WTC11 (cell line): ENCODE measurements around the gene PHC2. TPM values are rescaled to one million over a fixed set of nuclear protein-coding genes. Genes with fewer than 3 reads are reported as not detected.

Source experiments
- ATAC-seq: fragments of 200-7000 bp; cut with Tn5 transposase; 2 replicates; pipeline ENCODE4 v1.10.0; 2021; ENCODE audit warnings: mild to moderate bottlenecking, moderate library complexity
- CTCF ChIA-PET: fragments of 300-600 bp; sonication (Branson Sonifier 250); formaldehyde crosslinking; loops from one replicate; lab custom pipeline; 2021; ENCODE audit warnings: antibody characterized with exemption; lab: Charles Lee
- POLR2A ChIA-PET: fragments of 350-600 bp; sonication (Branson Sonifier 250); formaldehyde crosslinking; loops from one replicate; lab custom pipeline; 2021; ENCODE audit warnings: antibody characterized with exemption; lab: Charles Lee
- DNase-seq: peaks from one replicate; pipeline ENCODE4 v3.0.0; 2021; ENCODE audit warnings: low spot score
- H3K27ac Mint-ChIP-seq: 2 replicates; pipeline ENCODE4 v1.8.0; 2021; ENCODE audit warnings: mixed read lengths
- H3K27me3 Mint-ChIP-seq: 2 replicates; pipeline ENCODE4 v1.8.0; 2021; ENCODE audit warnings: low read depth, mild to moderate bottlenecking, moderate library complexity, mixed read lengths
- H3K36me3 Mint-ChIP-seq: 2 replicates; pipeline ENCODE4 v1.8.0; 2021; ENCODE audit warnings: mixed read lengths
- H3K4me1 Mint-ChIP-seq: 2 replicates; pipeline ENCODE4 v1.8.0; 2022; ENCODE audit warnings: mixed read lengths
- H3K4me3 Mint-ChIP-seq: 2 replicates; pipeline ENCODE4 v1.8.0; 2021; ENCODE audit warnings: mild to moderate bottlenecking, moderate library complexity, mixed read lengths
- H3K9me3 Mint-ChIP-seq: 2 replicates; pipeline ENCODE4 v1.8.0; 2021; ENCODE audit warnings: mixed read lengths
- NR1H2 ChIP-seq: sonication (generic); formaldehyde crosslinking; IDR thresholded peaks from 2 replicates; pipeline ENCODE4 v1.9.0; 2021; ENCODE audit warnings: mild to moderate bottlenecking, moderate library complexity, missing genetic modification reagents
- OVOL2 ChIP-seq: fragments of 250-450 bp; sonication (Bioruptor Pico); IDR thresholded peaks from 2 replicates; pipeline ENCODE4 v1.9.0; 2021; ENCODE audit warnings: mild to moderate bottlenecking, borderline replicate concordance
- ZNF423 ChIP-seq: fragments of 250-450 bp; sonication (Bioruptor Pico); IDR thresholded peaks from 2 replicates; pipeline ENCODE4 v2.1.2; 2022; ENCODE audit warnings: mild to moderate bottlenecking, moderate library complexity
- ZNF671 ChIP-seq: fragments of 250-450 bp; sonication (Bioruptor Pico); IDR thresholded peaks from 2 replicates; pipeline ENCODE4 v1.8.0; 2021; ENCODE audit warnings: mild to moderate bottlenecking
- total RNA-seq: library from RNA; stranded (reverse); gene quantifications from 3 replicates; pipeline ENCODE4 v1.2.3, GENCODE V29; 2021
- TF ChIP-seq, protein P1 (sequence below): sonication (generic); formaldehyde crosslinking; IDR thresholded peaks from 2 replicates; pipeline ENCODE4 v1.8.0; 2023; ENCODE audit warnings: missing genetic modification reagents, mild to moderate bottlenecking, borderline replicate concordance
- TF ChIP-seq, protein P2 (sequence below): sonication (generic); formaldehyde crosslinking; IDR thresholded peaks from 2 replicates; pipeline ENCODE4 v1.8.1; 2023; ENCODE audit warnings: mild to moderate bottlenecking, missing genetic modification reagents, moderate library complexity
- TF ChIP-seq, protein P3 (sequence below): sonication (generic); formaldehyde crosslinking; conservative IDR thresholded peaks from 2 replicates; pipeline ENCODE4 v1.8.1; 2023; ENCODE audit warnings: mild to moderate bottlenecking, low read depth, missing genetic modification reagents, moderate library complexity
- TF ChIP-seq, protein P4 (sequence below): fragments of 200-600 bp; IDR thresholded peaks from 2 replicates; pipeline ENCODE4 v1.8.0; 2022; ENCODE audit warnings: antibody characterized with exemption
- TF ChIP-seq, protein P5 (sequence below): sonication (generic); formaldehyde crosslinking; IDR thresholded peaks from 2 replicates; pipeline ENCODE4 v1.8.0; 2022; ENCODE audit warnings: missing genetic modification reagents
- TF ChIP-seq, protein P6 (sequence below): sonication (generic); formaldehyde crosslinking; IDR thresholded peaks from 2 replicates; pipeline ENCODE4 v1.8.0; 2023; ENCODE audit warnings: missing genetic modification reagents
- TF ChIP-seq, protein P7 (sequence below): sonication (generic); formaldehyde crosslinking; IDR thresholded peaks from 2 replicates; pipeline ENCODE4 v1.8.1; 2023; ENCODE audit warnings: mild to moderate bottlenecking, moderate library complexity, missing genetic modification reagents

The PHC2 gene
- total RNA-seq, 1 experiment from 2014 or later, result 7.0 TPM

DNA sequence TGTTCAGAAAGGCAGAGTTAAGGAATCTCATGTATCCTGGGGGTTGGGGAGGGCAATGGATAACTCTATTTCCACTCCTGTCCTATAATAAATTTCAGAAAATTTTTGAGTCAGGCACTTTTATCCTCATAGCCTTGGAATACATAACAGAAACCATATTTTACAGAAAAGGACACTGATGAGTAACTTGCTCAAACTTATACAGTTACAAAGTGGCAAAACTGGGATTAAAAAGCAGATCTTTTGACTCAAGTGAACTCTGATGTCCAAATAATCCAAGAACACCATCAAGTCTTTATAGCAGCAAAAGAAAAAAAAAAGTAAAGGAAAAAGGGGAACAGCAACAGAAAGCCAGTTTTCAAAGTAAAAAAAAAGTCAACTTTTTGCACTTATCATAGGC, 36.9 kb downstream of the PHC2 start:
- DNase-seq (no peak), ATAC-seq (no peak)
- ChIA-PET CTCF (no interaction called here), POLR2A (no interaction called here)
- H3K4me1 Mint-ChIP-seq, result peaks cover 20% of the 10 kb centered on the region
- no peaks in the 10 kb centered on the region for H3K36me3 Mint-ChIP-seq
- H3K27me3 Mint-ChIP-seq, result peaks cover 3% of the 10 kb centered on the region; the same call in 1 of the 2 replicates
- peaks cover 8% of the 10 kb centered on the region; the same call in 1 of the 2 replicates for H3K9me3 Mint-ChIP-seq
- H3K27ac Mint-ChIP-seq, result no peak overlapping the region
- no peak overlapping the region for H3K4me3 Mint-ChIP-seq
- TF ChIP-seq, protein P1, sequence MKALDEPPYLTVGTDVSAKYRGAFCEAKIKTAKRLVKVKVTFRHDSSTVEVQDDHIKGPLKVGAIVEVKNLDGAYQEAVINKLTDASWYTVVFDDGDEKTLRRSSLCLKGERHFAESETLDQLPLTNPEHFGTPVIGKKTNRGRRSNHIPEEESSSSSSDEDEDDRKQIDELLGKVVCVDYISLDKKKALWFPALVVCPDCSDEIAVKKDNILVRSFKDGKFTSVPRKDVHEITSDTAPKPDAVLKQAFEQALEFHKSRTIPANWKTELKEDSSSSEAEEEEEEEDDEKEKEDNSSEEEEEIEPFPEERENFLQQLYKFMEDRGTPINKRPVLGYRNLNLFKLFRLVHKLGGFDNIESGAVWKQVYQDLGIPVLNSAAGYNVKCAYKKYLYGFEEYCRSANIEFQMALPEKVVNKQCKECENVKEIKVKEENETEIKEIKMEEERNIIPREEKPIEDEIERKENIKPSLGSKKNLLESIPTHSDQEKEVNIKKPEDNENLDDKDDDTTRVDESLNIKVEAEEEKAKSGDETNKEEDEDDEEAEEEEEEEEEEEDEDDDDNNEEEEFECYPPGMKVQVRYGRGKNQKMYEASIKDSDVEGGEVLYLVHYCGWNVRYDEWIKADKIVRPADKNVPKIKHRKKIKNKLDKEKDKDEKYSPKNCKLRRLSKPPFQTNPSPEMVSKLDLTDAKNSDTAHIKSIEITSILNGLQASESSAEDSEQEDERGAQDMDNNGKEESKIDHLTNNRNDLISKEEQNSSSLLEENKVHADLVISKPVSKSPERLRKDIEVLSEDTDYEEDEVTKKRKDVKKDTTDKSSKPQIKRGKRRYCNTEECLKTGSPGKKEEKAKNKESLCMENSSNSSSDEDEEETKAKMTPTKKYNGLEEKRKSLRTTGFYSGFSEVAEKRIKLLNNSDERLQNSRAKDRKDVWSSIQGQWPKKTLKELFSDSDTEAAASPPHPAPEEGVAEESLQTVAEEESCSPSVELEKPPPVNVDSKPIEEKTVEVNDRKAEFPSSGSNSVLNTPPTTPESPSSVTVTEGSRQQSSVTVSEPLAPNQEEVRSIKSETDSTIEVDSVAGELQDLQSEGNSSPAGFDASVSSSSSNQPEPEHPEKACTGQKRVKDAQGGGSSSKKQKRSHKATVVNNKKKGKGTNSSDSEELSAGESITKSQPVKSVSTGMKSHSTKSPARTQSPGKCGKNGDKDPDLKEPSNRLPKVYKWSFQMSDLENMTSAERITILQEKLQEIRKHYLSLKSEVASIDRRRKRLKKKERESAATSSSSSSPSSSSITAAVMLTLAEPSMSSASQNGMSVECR (CRISPR knock-in tag), result no peak
- TF ChIP-seq, protein P2, sequence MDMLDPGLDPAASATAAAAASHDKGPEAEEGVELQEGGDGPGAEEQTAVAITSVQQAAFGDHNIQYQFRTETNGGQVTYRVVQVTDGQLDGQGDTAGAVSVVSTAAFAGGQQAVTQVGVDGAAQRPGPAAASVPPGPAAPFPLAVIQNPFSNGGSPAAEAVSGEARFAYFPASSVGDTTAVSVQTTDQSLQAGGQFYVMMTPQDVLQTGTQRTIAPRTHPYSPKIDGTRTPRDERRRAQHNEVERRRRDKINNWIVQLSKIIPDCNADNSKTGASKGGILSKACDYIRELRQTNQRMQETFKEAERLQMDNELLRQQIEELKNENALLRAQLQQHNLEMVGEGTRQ (CRISPR knock-in tag), result no peak
- TF ChIP-seq OVOL2 (CRISPR knock-in tag), result no peak
- TF ChIP-seq, protein P3, sequence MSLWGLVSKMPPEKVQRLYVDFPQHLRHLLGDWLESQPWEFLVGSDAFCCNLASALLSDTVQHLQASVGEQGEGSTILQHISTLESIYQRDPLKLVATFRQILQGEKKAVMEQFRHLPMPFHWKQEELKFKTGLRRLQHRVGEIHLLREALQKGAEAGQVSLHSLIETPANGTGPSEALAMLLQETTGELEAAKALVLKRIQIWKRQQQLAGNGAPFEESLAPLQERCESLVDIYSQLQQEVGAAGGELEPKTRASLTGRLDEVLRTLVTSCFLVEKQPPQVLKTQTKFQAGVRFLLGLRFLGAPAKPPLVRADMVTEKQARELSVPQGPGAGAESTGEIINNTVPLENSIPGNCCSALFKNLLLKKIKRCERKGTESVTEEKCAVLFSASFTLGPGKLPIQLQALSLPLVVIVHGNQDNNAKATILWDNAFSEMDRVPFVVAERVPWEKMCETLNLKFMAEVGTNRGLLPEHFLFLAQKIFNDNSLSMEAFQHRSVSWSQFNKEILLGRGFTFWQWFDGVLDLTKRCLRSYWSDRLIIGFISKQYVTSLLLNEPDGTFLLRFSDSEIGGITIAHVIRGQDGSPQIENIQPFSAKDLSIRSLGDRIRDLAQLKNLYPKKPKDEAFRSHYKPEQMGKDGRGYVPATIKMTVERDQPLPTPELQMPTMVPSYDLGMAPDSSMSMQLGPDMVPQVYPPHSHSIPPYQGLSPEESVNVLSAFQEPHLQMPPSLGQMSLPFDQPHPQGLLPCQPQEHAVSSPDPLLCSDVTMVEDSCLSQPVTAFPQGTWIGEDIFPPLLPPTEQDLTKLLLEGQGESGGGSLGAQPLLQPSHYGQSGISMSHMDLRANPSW (CRISPR knock-in tag), result no peak
- TF ChIP-seq, protein P4, sequence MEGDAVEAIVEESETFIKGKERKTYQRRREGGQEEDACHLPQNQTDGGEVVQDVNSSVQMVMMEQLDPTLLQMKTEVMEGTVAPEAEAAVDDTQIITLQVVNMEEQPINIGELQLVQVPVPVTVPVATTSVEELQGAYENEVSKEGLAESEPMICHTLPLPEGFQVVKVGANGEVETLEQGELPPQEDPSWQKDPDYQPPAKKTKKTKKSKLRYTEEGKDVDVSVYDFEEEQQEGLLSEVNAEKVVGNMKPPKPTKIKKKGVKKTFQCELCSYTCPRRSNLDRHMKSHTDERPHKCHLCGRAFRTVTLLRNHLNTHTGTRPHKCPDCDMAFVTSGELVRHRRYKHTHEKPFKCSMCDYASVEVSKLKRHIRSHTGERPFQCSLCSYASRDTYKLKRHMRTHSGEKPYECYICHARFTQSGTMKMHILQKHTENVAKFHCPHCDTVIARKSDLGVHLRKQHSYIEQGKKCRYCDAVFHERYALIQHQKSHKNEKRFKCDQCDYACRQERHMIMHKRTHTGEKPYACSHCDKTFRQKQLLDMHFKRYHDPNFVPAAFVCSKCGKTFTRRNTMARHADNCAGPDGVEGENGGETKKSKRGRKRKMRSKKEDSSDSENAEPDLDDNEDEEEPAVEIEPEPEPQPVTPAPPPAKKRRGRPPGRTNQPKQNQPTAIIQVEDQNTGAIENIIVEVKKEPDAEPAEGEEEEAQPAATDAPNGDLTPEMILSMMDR, result no peak

DNA sequence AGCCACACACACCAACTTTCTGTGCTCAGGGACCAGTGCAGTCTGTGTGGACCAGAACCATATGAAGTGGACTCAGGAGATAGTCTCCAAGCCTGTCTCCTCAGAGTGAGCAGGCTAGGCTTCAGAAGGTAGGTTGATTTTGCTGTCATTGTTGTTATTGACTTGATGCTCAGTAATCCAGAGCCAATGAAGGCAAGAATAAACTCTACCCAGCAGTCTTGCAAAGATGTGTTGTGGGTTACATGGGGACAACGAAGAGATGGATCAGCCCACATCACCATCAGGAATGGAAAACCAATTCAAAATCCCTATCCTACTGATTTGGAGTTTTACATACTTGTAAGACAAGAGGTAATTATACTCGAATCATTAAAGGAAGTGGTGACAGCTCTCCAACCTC, 37.4 kb downstream of the PHC2 start:
- no peak for DNase-seq
- Mint-ChIP-seq H3K27me3 (peaks cover 3% of the 10 kb centered on the region; the same call in 1 of the 2 replicates), H3K9me3 (peaks cover 8% of the 10 kb centered on the region; the same call in 1 of the 2 replicates), H3K27ac (no peak overlapping the region), H3K4me1 (peaks cover 20% of the 10 kb centered on the region), H3K4me3 (no peak overlapping the region), H3K36me3 (no peaks in the 10 kb centered on the region)
- ATAC-seq, result no peak
- ChIA-PET CTCF (no interaction called here), POLR2A (no interaction called here)
- TF ChIP-seq ZNF671 (CRISPR knock-in tag), result no peak
- TF ChIP-seq, protein P4, result no peak

DNA sequence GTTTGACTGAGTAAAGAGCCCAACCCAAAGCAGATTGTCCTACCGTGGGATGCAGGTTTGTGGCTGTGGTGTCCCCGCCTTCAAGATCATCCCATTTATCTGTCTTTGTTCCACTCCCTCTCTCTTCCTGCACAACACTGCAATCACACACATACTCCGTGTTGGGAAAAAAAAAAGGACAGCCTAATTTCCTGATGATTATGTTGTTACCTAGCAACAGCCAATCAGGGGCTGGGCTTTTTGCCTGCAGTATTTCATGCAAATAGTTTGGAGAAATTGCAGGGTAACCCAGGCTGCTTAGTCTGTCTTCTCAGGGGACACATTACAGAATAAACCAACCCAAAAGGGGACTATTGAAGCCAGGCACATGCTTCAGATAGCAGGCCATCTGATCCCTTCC, 38.3 kb downstream of the PHC2 start:
- peaks cover 3% of the 10 kb centered on the region; the same call in 1 of the 2 replicates for H3K27me3 Mint-ChIP-seq
- POLR2A ChIA-PET, result no interaction called here
- no peak overlapping the region for H3K27ac Mint-ChIP-seq
- CTCF ChIA-PET, result interaction anchor here (1.5 kb wide), 1 partner anchor 97 kb away, joined by 3 read pairs; no protein-coding TSS in a partner anchor
- peaks cover 20% of the 10 kb centered on the region for H3K4me1 Mint-ChIP-seq
- H3K36me3 Mint-ChIP-seq, result no peaks in the 10 kb centered on the region
- peaks cover 8% of the 10 kb centered on the region; the same call in 1 of the 2 replicates for H3K9me3 Mint-ChIP-seq
- ATAC-seq, result no peak
- H3K4me3 Mint-ChIP-seq, result no peak overlapping the region
- DNase-seq, result no peak
- TF ChIP-seq, protein P5, sequence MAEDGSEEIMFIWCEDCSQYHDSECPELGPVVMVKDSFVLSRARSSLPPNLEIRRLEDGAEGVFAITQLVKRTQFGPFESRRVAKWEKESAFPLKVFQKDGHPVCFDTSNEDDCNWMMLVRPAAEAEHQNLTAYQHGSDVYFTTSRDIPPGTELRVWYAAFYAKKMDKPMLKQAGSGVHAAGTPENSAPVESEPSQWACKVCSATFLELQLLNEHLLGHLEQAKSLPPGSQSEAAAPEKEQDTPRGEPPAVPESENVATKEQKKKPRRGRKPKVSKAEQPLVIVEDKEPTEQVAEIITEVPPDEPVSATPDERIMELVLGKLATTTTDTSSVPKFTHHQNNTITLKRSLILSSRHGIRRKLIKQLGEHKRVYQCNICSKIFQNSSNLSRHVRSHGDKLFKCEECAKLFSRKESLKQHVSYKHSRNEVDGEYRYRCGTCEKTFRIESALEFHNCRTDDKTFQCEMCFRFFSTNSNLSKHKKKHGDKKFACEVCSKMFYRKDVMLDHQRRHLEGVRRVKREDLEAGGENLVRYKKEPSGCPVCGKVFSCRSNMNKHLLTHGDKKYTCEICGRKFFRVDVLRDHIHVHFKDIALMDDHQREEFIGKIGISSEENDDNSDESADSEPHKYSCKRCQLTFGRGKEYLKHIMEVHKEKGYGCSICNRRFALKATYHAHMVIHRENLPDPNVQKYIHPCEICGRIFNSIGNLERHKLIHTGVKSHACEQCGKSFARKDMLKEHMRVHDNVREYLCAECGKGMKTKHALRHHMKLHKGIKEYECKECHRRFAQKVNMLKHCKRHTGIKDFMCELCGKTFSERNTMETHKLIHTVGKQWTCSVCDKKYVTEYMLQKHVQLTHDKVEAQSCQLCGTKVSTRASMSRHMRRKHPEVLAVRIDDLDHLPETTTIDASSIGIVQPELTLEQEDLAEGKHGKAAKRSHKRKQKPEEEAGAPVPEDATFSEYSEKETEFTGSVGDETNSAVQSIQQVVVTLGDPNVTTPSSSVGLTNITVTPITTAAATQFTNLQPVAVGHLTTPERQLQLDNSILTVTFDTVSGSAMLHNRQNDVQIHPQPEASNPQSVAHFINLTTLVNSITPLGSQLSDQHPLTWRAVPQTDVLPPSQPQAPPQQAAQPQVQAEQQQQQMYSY (CRISPR knock-in tag), result no peak
- TF ChIP-seq, protein P6, sequence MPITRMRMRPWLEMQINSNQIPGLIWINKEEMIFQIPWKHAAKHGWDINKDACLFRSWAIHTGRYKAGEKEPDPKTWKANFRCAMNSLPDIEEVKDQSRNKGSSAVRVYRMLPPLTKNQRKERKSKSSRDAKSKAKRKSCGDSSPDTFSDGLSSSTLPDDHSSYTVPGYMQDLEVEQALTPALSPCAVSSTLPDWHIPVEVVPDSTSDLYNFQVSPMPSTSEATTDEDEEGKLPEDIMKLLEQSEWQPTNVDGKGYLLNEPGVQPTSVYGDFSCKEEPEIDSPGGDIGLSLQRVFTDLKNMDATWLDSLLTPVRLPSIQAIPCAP (CRISPR knock-in tag), result no peak
- TF ChIP-seq NR1H2 (CRISPR knock-in tag) (no peak), ZNF423 (CRISPR knock-in tag) (no peak)
- TF ChIP-seq, protein P7, sequence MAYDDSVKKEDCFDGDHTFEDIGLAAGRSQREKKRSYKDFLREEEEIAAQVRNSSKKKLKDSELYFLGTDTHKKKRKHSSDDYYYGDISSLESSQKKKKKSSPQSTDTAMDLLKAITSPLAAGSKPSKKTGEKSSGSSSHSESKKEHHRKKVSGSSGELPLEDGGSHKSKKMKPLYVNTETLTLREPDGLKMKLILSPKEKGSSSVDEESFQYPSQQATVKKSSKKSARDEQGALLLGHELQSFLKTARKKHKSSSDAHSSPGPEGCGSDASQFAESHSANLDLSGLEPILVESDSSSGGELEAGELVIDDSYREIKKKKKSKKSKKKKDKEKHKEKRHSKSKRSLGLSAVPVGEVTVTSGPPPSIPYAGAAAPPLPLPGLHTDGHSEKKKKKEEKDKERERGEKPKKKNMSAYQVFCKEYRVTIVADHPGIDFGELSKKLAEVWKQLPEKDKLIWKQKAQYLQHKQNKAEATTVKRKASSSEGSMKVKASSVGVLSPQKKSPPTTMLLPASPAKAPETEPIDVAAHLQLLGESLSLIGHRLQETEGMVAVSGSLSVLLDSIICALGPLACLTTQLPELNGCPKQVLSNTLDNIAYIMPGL (CRISPR knock-in tag), result no peak
